B cell (primary cell): ENCODE measurements around the gene MEGF8. TPM values are rescaled to one million over a fixed set of nuclear protein-coding genes. Genes with fewer than 3 reads are reported as not detected.

Experiments
- ATAC-seq: fragments of 200-7000 bp; cut with Tn5 transposase; one replicate; pipeline ENCODE4 v1.10.0; 2021; ENCODE audit warnings: low read depth, mild to moderate bottlenecking, moderate number of reproducible peaks, moderate library complexity
- CTCF ChIA-PET: fragments of 350-600 bp; sonication (Branson Sonifier 250); formaldehyde crosslinking; loops from one replicate; lab custom pipeline; 2021; ENCODE audit warnings: antibody characterized with exemption, inconsistent platforms; lab: Charles Lee
- POLR2A ChIA-PET: fragments of 350-600 bp; sonication (Branson Sonifier 250); formaldehyde crosslinking; loops from one replicate; lab custom pipeline; 2021; ENCODE audit warnings: antibody characterized with exemption; lab: Charles Lee
- DNase-seq: peaks from one replicate; pipeline ENCODE4 v3.0.0; 2013
- H2AFZ ChIP-seq: 2 replicates; pipeline ENCODE4 v1.6.1; 2012; ENCODE audit warnings: mild to moderate bottlenecking, low read depth, low read length; ENCODE audit not compliant: insufficient read depth, poor library complexity, severe bottlenecking
- H3K27ac ChIP-seq, 2 donors: 1 replicate in 1 of 2; 2 replicates in 1 of 2; pipeline ENCODE4 v1.5.1; 2012 to 2013; ENCODE audit warnings: low read length in 2 of 2, mild to moderate bottlenecking in 2 of 2, moderate library complexity in 1 of 2
- H3K27me3 ChIP-seq, 4 experiments: fragments of 200-600 bp in 1 of 4; sonication (generic) in 1 of 4; replicated peaks in 1 of 4; 1 replicate in 2 of 4; 2 replicates in 2 of 4; pipeline versions ENCODE4 v1.6.1 to v1.7.0; 2013 to 2016; ENCODE audit warnings: low read length in 3 of 4, mild to moderate bottlenecking in 2 of 4, mixed read lengths in 1 of 4, moderate library complexity in 1 of 4; ENCODE audit not compliant: insufficient read depth in 4 of 4, control insufficient read depth in 3 of 4; ENCODE audit errors: control extremely low read depth in 1 of 4
- H3K36me3 ChIP-seq, 2 experiments: replicated peaks in 1 of 2; 1 replicate in 1 of 2; 2 replicates in 1 of 2; pipeline versions ENCODE4 v1.6.1 to v1.7.1; 2013; ENCODE audit warnings: low read length in 1 of 2; ENCODE audit not compliant: insufficient read depth in 2 of 2, control insufficient read depth in 1 of 2; ENCODE audit errors: control extremely low read depth in 1 of 2, extremely low read depth in 1 of 2
- H3K4me1 ChIP-seq, 2 donors: fragments of 200-600 bp in 1 of 2; sonication (generic) in 1 of 2; 1 replicate in 1 of 2; 2 replicates in 1 of 2; pipeline versions ENCODE4 v1.5.1 to v1.6.1; 2013 to 2017; ENCODE audit warnings: low read length in 2 of 2; ENCODE audit not compliant: control insufficient read depth in 2 of 2, insufficient read depth in 2 of 2
- H3K4me2 ChIP-seq: replicated peaks from 2 replicates; pipeline ENCODE3; 2012; ENCODE audit warnings: mild to moderate bottlenecking, low read depth, low read length; ENCODE audit not compliant: poor library complexity, severe bottlenecking
- H3K4me3 ChIP-seq, 5 experiments: fragments of 200-600 bp in 1 of 5; sonication (generic) in 1 of 5; 1 replicate in 3 of 5; 2 replicates in 2 of 5; pipeline versions ENCODE4 v1.5.1 to v1.7.0; 2011 to 2016; ENCODE audit warnings: low read length in 4 of 5, mild to moderate bottlenecking in 4 of 5, low read depth in 2 of 5, control low read depth in 1 of 5, moderate library complexity in 1 of 5; ENCODE audit not compliant: insufficient read depth in 1 of 5; ENCODE audit errors: control extremely low read depth in 1 of 5, extremely low read depth in 1 of 5
- H3K79me2 ChIP-seq: fragments of 200-600 bp; sonication (generic); one replicate; pipeline ENCODE4 v1.6.0; 2016; ENCODE audit warnings: low read length; ENCODE audit not compliant: control insufficient read depth, insufficient read depth
- H3K9ac ChIP-seq: fragments of 200-600 bp; sonication (generic); 2 replicates; pipeline ENCODE4 v1.6.1; 2017; ENCODE audit warnings: mild to moderate bottlenecking, low read length, moderate library complexity
- H3K9me3 ChIP-seq, 3 donors: one replicate each; pipeline versions ENCODE4 v1.6.1 to v1.7.1; 2013; ENCODE audit warnings: low read length in 2 of 3; ENCODE audit not compliant: control insufficient read depth in 2 of 3, insufficient read depth in 1 of 3; ENCODE audit errors: control extremely low read depth in 1 of 3
- H4K20me1 ChIP-seq: 2 replicates; pipeline ENCODE4 v1.6.0; 2012; ENCODE audit warnings: mild to moderate bottlenecking, low read length; ENCODE audit not compliant: insufficient read depth, control insufficient read depth, poor library complexity, severe bottlenecking
- H3K27ac Mint-ChIP-seq: one replicate; pipeline ENCODE4 v1.8.0; 2021; ENCODE audit warnings: mixed read lengths
- H3K27me3 Mint-ChIP-seq: one replicate; pipeline ENCODE4 v1.8.0; 2021; ENCODE audit warnings: mixed read lengths
- H3K4me1 Mint-ChIP-seq: one replicate; pipeline ENCODE4 v1.8.0; 2021; ENCODE audit warnings: mixed read lengths
- H3K4me3 Mint-ChIP-seq: one replicate; pipeline ENCODE4 v1.8.0; 2021; ENCODE audit warnings: mixed read lengths
- H3K9me3 Mint-ChIP-seq: one replicate; pipeline ENCODE4 v1.8.0; 2022; ENCODE audit warnings: mixed read lengths; ENCODE audit not compliant: insufficient read depth
- EZH2 ChIP-seq: IDR thresholded peaks from 2 replicates; pipeline ENCODE4 v1.6.1; 2012; ENCODE audit warnings: borderline replicate concordance, low read depth, mild to moderate bottlenecking, moderate library complexity, low read length; ENCODE audit not compliant: insufficient read depth, poor library complexity, severe bottlenecking
- WGBS: methylation state at CpG from one replicate; pipeline ENCODE4 v1.1.5; 2013; ENCODE audit warnings: missing lambda C conversion rate; ENCODE audit not compliant: insufficient coverage; 5-methylcytosine and 5-hydroxymethylcytosine counted together
- intact Hi-C: fragments of 100-400 bp; cut with micrococcal nuclease; formaldehyde crosslinking; loops from one replicate; pipeline ENCODE4 v1.10.0; 2022
- polyA plus RNA-seq: library from polyadenylated mRNA; depleted of rRNA; stranded (reverse); fragments of >200 nt; gene quantifications from 2 replicates; pipeline ENCODE4 v1.2.3, GENCODE V29; 2012
- total RNA-seq, 2 donors: library from RNA; stranded (reverse); fragments of 120-200 nt in 1 of 2; gene quantifications; 1 replicate in 1 of 2; 2 replicates in 1 of 2; pipeline versions ENCODE4 v1.2.3 to v1.2.4, GENCODE V29; 2013 to 2022
- TF ChIP-seq, protein P1 (sequence below): fragments of 200-600 bp; IDR thresholded peaks from one replicate; pipeline ENCODE4 v1.8.0; 2022; ENCODE audit warnings: antibody characterized with exemption, mild to moderate bottlenecking

The MEGF8 gene
- total and polyA plus RNA-seq, 2 donors (not counting 1 experiment from before 2014, with no cell fraction given): 8.2 to 26.5 TPM

GRCh38 chr19:42419309-42419708 lies 93.9 kb downstream of the MEGF8 start:
- ATAC-seq (no peak), DNase-seq (no peak)
- Mint-ChIP-seq H3K27ac (no peak overlapping the region), H3K9me3 (no peaks in the 10 kb centered on the region), H3K27me3 (no peaks in the 10 kb centered on the region), H3K4me3 (no peak overlapping the region), H3K4me1 (peaks cover 45% of the 10 kb centered on the region)
- Histone ChIP-seq H3K27ac (no peak overlapping the region), H3K36me3 (peaks cover 0 to 13% of the 10 kb centered on the region in 2 experiments), H3K4me2 (no peak overlapping the region), H3K4me1 (peaks cover 22 to 38% of the 10 kb centered on the region in 2 donors), H2AFZ (no peak overlapping the region), H4K20me1 (peaks cover 56% of the 10 kb centered on the region), H3K9ac (no peak overlapping the region), H3K4me3 (no peak overlapping the region), H3K27me3 (no peaks in the 10 kb centered on the region), H3K79me2 (peaks cover 56% of the 10 kb centered on the region), H3K9me3 (peaks cover 0 to 4% (median 0%) of the 10 kb centered on the region in 3 donors)
- intact Hi-C loops: no loop called here
- POLR2A ChIA-PET: no interaction called here
- CTCF ChIA-PET: interaction anchor here (1.2 to 3.8 kb wide), 7 partner anchors 14 to 55 kb away, joined by 3 to 17 read pairs (median 12); partner anchors contain the start of gene CXCL17
- TF ChIP-seq, protein P1, sequence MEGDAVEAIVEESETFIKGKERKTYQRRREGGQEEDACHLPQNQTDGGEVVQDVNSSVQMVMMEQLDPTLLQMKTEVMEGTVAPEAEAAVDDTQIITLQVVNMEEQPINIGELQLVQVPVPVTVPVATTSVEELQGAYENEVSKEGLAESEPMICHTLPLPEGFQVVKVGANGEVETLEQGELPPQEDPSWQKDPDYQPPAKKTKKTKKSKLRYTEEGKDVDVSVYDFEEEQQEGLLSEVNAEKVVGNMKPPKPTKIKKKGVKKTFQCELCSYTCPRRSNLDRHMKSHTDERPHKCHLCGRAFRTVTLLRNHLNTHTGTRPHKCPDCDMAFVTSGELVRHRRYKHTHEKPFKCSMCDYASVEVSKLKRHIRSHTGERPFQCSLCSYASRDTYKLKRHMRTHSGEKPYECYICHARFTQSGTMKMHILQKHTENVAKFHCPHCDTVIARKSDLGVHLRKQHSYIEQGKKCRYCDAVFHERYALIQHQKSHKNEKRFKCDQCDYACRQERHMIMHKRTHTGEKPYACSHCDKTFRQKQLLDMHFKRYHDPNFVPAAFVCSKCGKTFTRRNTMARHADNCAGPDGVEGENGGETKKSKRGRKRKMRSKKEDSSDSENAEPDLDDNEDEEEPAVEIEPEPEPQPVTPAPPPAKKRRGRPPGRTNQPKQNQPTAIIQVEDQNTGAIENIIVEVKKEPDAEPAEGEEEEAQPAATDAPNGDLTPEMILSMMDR: no peak
- TF ChIP-seq EZH2: no peak
- WGBS: 90% methylated on average over 6 of the region's 6 CpGs

DNA sequence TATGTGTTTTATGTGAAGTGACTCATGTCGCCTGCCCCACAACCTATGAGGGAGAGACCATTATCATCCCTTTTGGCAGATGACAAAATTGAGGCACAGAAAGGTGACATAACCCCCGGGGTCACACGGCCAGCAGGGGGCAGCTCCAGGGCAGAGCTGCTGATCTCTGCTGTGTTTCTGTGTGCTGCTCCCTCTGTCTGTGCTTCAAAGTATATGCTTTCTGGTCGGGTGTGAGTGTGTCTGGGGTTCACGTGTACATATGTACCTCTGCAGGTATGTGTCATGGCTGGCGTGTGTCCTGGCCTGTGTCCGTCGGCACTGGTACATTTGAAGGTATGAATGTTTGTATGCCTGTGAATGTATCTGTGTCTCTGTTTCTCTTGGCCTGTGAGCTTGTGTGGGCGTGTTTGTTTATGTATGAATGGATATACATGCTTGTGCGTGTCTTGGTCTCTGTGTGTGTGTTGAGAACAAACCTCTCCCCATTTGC lies 94.7 kb downstream of the MEGF8 start:
- peaks cover 0 to 5% (median 0%) of the 10 kb centered on the region in 3 donors for H3K9me3 ChIP-seq
- no peak overlapping the region for H3K27ac ChIP-seq
- Mint-ChIP-seq H3K9me3 (no peaks in the 10 kb centered on the region), H3K4me1 (peaks cover 48% of the 10 kb centered on the region), H3K27ac (peak overlapping the region; percentile 71), H3K27me3 (no peaks in the 10 kb centered on the region), H3K4me3 (peak overlapping the region; percentile 13)
- peaks cover 0 to 9% of the 10 kb centered on the region in 2 experiments for H3K36me3 ChIP-seq
- TF ChIP-seq, protein P1: peak; percentile 75
- TF ChIP-seq EZH2: no peak
- H3K9ac ChIP-seq: no peak overlapping the region
- no peak overlapping the region for H3K4me3 ChIP-seq
- H3K4me1 ChIP-seq: peaks cover 22 to 40% of the 10 kb centered on the region in 2 donors
- POLR2A ChIA-PET: interaction anchor here (0.7 kb wide), 2 partner anchors 13 to 135 kb away, joined by 3 to 5 read pairs; no protein-coding TSS in a partner anchor
- ATAC-seq (peak; percentile 8), DNase-seq (peak; percentile 75)
- peaks cover 55% of the 10 kb centered on the region for H3K79me2 ChIP-seq
- peak overlapping the region; percentile 4 for H3K4me2 ChIP-seq
- 65% methylated on average over 8 of the region's 10 CpGs for WGBS
- no peak overlapping the region for H2AFZ ChIP-seq
- intact Hi-C loops: loop anchor here (1.0 to 5.0 kb wide), 2 partner anchors 13 to 293 kb away; no protein-coding TSS in a partner anchor
- no peaks in the 10 kb centered on the region for H3K27me3 ChIP-seq
- H4K20me1 ChIP-seq: peaks cover 55% of the 10 kb centered on the region
- CTCF ChIA-PET: interaction anchor here (0.7 to 3.8 kb wide), 12 partner anchors 12 to 175 kb away, joined by 3 to 17 read pairs (median 5); partner anchors contain the start of gene CXCL17
